Measurements from ENCODE around the gene SNX18.
"Not testable (repeated sequence)": the region's sequence is repeated elsewhere in the genome, so short reads cannot be mapped to it uniquely, and the experiment has no call there.

The SNX18 gene

GRCh38 chr5:54520438-54520846 lies 2.9 kb downstream of the SNX18 start:
- no peak for DNase-seq (ENCODE audit: low read depth, low spot score)

GRCh38 chr5:54520940-54521339 lies 3.4 kb downstream of the SNX18 start:
- no peak for DNase-seq (ENCODE audit: low read depth, low spot score)

- DNase-seq (ENCODE audit: low read depth, low spot score) = no peak
These were observed 4.4 kb downstream of the SNX18 start for GRCh38 chr5:54521856-54522479.

- DNase-seq (ENCODE audit: low read depth, low spot score) = no peak
These were observed 6.0 kb downstream of the SNX18 start for GRCh38 chr5:54523534-54523933.

- no peak for DNase-seq (ENCODE audit: low read depth, low spot score)
These were observed 6.5 kb downstream of the SNX18 start for GRCh38 chr5:54524082-54524481.

- no peak for DNase-seq (ENCODE audit: low read depth, low spot score)
These were observed 7.1 kb downstream of the SNX18 start for GRCh38 chr5:54524704-54525103.

- DNase-seq (ENCODE audit: low read depth, low spot score) = no peak
These were observed 7.7 kb downstream of the SNX18 start for GRCh38 chr5:54525261-54525660.

GRCh38 chr5:54525692-54526091 lies 8.1 kb downstream of the SNX18 start:
- no peak for DNase-seq (ENCODE audit: low read depth, low spot score)

- DNase-seq (ENCODE audit: low read depth, low spot score) = no peak
These were observed 9.2 kb downstream of the SNX18 start for GRCh38 chr5:54526604-54527288.

GRCh38 chr5:54528633-54529209 lies 11.2 kb downstream of the SNX18 start:
- DNase-seq (ENCODE audit: low read depth, low spot score) = no peak

GRCh38 chr5:54529565-54529964 lies 12.0 kb downstream of the SNX18 start:
- no peak for DNase-seq (ENCODE audit: low read depth, low spot score)

GRCh38 chr5:54531546-54531945 lies 14.0 kb downstream of the SNX18 start:
- DNase-seq (ENCODE audit: low read depth, low spot score) = no peak

- DNase-seq (ENCODE audit: low read depth, low spot score) = no peak
These were observed 16.1 kb downstream of the SNX18 start for GRCh38 chr5:54533541-54534190.

- DNase-seq (ENCODE audit: low read depth, low spot score) = no peak
These were observed 16.8 kb downstream of the SNX18 start for GRCh38 chr5:54534191-54535004.

GRCh38 chr5:54535149-54535844 lies 17.7 kb downstream of the SNX18 start:
- DNase-seq (ENCODE audit: low read depth, low spot score) = no peak

- DNase-seq (ENCODE audit: low read depth, low spot score) = not testable (repeated sequence)
These were observed 18.8 kb downstream of the SNX18 start for GRCh38 chr5:54536375-54536774.

GRCh38 chr5:54536861-54537260 lies 19.3 kb downstream of the SNX18 start:
- DNase-seq (ENCODE audit: low read depth, low spot score) = not testable (repeated sequence)

GRCh38 chr5:54537725-54538124 lies 20.2 kb downstream of the SNX18 start:
- no peak for DNase-seq (ENCODE audit: low read depth, low spot score)

- DNase-seq (ENCODE audit: low read depth, low spot score) = no peak
These were observed 20.6 kb downstream of the SNX18 start for GRCh38 chr5:54538156-54538555.

GRCh38 chr5:54539001-54539400 lies 21.4 kb downstream of the SNX18 start:
- DNase-seq (ENCODE audit: low read depth, low spot score) = no peak

- no peak for DNase-seq (ENCODE audit: low read depth, low spot score)
These were observed 22.7 kb downstream of the SNX18 start for GRCh38 chr5:54540286-54540685.

Data from smooth muscle cell of the brain vasculature (primary cell).